Breast epithelium (tissue), 4 donors: ENCODE measurements around the gene SCG2. TPM values are rescaled to one million over a fixed set of nuclear protein-coding genes. Genes with fewer than 3 reads are reported as not detected.

Experiments
- DNase-seq, 2 donors: peaks; one replicate each; pipeline ENCODE4 v3.0.0-alpha.2; 2019; ENCODE audit warnings: low spot score in 2 of 2
- H3K27ac ChIP-seq, 2 donors: fragments of 200-600 bp; sonication (generic) in 1 of 2; one replicate each; pipeline ENCODE4 v1.5.1; 2016 to 2019; ENCODE audit warnings: mild to moderate bottlenecking in 1 of 2
- H3K27me3 ChIP-seq, 2 donors: fragments of 200-600 bp; sonication (generic) in 1 of 2; one replicate each; pipeline versions ENCODE4 v1.5.1 to v1.6.0; 2017 to 2019; ENCODE audit warnings: control low read depth in 1 of 2, mild to moderate bottlenecking in 1 of 2
- H3K36me3 ChIP-seq: fragments of 200-600 bp; one replicate; pipeline ENCODE4 v1.5.1; 2019
- H3K4me1 ChIP-seq, 2 donors: fragments of 200-600 bp; sonication (generic); one replicate each; pipeline ENCODE4 v1.5.1; 2016 to 2019; ENCODE audit warnings: control low read depth in 1 of 2
- H3K4me3 ChIP-seq, 3 donors: fragments of 200-600 bp; sonication (generic); 1 replicate in 2 of 3; 2 replicates in 1 of 3; pipeline ENCODE4 v1.5.1; 2016 to 2019; ENCODE audit warnings: mild to moderate bottlenecking in 3 of 3, moderate library complexity in 2 of 3
- H3K9me3 ChIP-seq, 2 donors: fragments of 200-600 bp; sonication (generic) in 1 of 2; one replicate each; pipeline ENCODE4 v1.5.1; 2016 to 2019; ENCODE audit warnings: control low read depth in 1 of 2
- CTCF ChIP-seq, 3 donors: fragments of 450-650 bp; IDR thresholded peaks; one replicate each; pipeline ENCODE4 v1.5.1; 2016 to 2017; ENCODE audit warnings: antibody characterized with exemption in 3 of 3, mild to moderate bottlenecking in 3 of 3, moderate library complexity in 3 of 3
- POLR2A ChIP-seq: fragments of 450-650 bp; IDR thresholded peaks from one replicate; pipeline ENCODE4 v1.6.1; 2016; ENCODE audit warnings: antibody characterized with exemption, mild to moderate bottlenecking, moderate library complexity
- POLR2AphosphoS5 ChIP-seq, 3 donors: sonication (generic); formaldehyde crosslinking; IDR thresholded peaks; one replicate each; pipeline ENCODE4 v1.6.1; 2017; ENCODE audit warnings: antibody characterized with exemption in 3 of 3
- intact Hi-C: fragments of 100-400 bp; cut with DNase I; formaldehyde crosslinking; loops from one replicate; pipeline ENCODE4 v1.15.1; 2023; ENCODE audit warnings: low total_unique reads
- total RNA-seq, 3 donors: library from RNA; depleted of rRNA; stranded (reverse); fragments of >200 nt; gene quantifications; one replicate each; pipeline ENCODE4 v1.1.0, GENCODE V29; 2016

Gene SCG2
- total RNA-seq = under 1 TPM in 2 of 3 donors, not detected in 1; 0.32 to 0.66 TPM

GRCh38 chr2:223601932-223602666 lies at the start of gene SCG2:
Gene SCG2, minus strand, starts transcription at chr2:223602361. Its CDS starts 3,079 bp downstream, at chr2:223599282.
- peak; percentile 41 to 61 for DNase-seq
- Histone ChIP-seq H3K36me3 (no peaks in the 10 kb centered on the region), H3K9me3 (no peaks in the 10 kb centered on the region), H3K27me3 (no peaks in the 10 kb centered on the region), H3K4me1 (no peaks in the 10 kb centered on the region), H3K27ac (no peak within 1 kb of the TSS), H3K4me3 (no peak within 1 kb of the TSS)
- TF ChIP-seq CTCF (IDR thresholded peaks at IDR 0.05) = no peak
- no peak for TF ChIP-seq POLR2AphosphoS5 (IDR thresholded peaks at IDR 0.05)
- TF ChIP-seq POLR2A = no peak
- intact Hi-C loops = no loop called here

- DNase-seq = no peak
- no peaks in the 10 kb centered on the region for H3K36me3 ChIP-seq
- intact Hi-C loops = loop anchor here (10.0 kb wide), 1 partner anchor 1025 kb away; no protein-coding TSS in a partner anchor
- no peaks in the 10 kb centered on the region for H3K4me1 ChIP-seq
- H3K9me3 ChIP-seq = no peaks in the 10 kb centered on the region
- H3K27ac ChIP-seq = no peak overlapping the region
- no peaks in the 10 kb centered on the region for H3K27me3 ChIP-seq
- TF ChIP-seq POLR2A = no peak
- no peak for TF ChIP-seq POLR2AphosphoS5 (IDR thresholded peaks at IDR 0.05)
- no peak for TF ChIP-seq CTCF (IDR thresholded peaks at IDR 0.05)
- no peak overlapping the region for H3K4me3 ChIP-seq
Measured at GRCh38 chr2:223649554-223650533, 47.7 kb upstream of the SCG2 start.

GRCh38 chr2:223648755-223649154 lies 46.6 kb upstream of the SCG2 start:
- Histone ChIP-seq H3K27ac (no peak overlapping the region), H3K4me3 (no peak overlapping the region), H3K9me3 (no peaks in the 10 kb centered on the region), H3K27me3 (no peaks in the 10 kb centered on the region), H3K36me3 (no peaks in the 10 kb centered on the region), H3K4me1 (no peaks in the 10 kb centered on the region)
- TF ChIP-seq CTCF (IDR thresholded peaks at IDR 0.05) (no peak), POLR2A (no peak), POLR2AphosphoS5 (IDR thresholded peaks at IDR 0.05) (no peak)
- intact Hi-C loops = no loop called here
- DNase-seq = no peak

GRCh38 chr2:223647258-223647952 lies 45.2 kb upstream of the SCG2 start:
- TF ChIP-seq CTCF (IDR thresholded peaks at IDR 0.05) = no peak
- TF ChIP-seq POLR2AphosphoS5 (IDR thresholded peaks at IDR 0.05) = no peak
- TF ChIP-seq POLR2A = no peak
- H3K4me3 ChIP-seq = no peak overlapping the region
- H3K36me3 ChIP-seq = no peaks in the 10 kb centered on the region
- H3K9me3 ChIP-seq = no peaks in the 10 kb centered on the region
- intact Hi-C loops = no loop called here
- no peaks in the 10 kb centered on the region for H3K4me1 ChIP-seq
- DNase-seq = no peak
- H3K27me3 ChIP-seq = no peaks in the 10 kb centered on the region
- no peak overlapping the region for H3K27ac ChIP-seq
